Middle frontal gyrus (tissue), 1 donor: ENCODE measurements around the gene ADISSP.
"Not testable (repeated sequence)": the region's sequence is repeated elsewhere in the genome, so short reads cannot be mapped to it uniquely, and the experiment has no call there.

ENCODE experiments used
- DNase-seq: peaks from one replicate; pipeline ENCODE4 v3.0.0-alpha.2; 2015; ENCODE audit warnings: low spot score; ENCODE audit errors: extremely low spot score

The ADISSP gene

GRCh38 chr20:3797592-3798372 is 30.2 kb upstream of the ADISSP start:
- DNase-seq = no peak

- DNase-seq = no peak
These were observed 29.6 kb upstream of the ADISSP start for GRCh38 chr20:3797226-3797545.

- DNase-seq = no peak
These were observed 29.1 kb upstream of the ADISSP start for GRCh38 chr20:3796477-3797225.

- DNase-seq = peak; percentile 88
These were observed 28.2 kb upstream of the ADISSP start, which contains the start of gene CDC25B for GRCh38 chr20:3795511-3796468. TSS of gene CDC25B (plus strand) at chr20:3796310. CDS start at chr20:3796532, 222 bp downstream.

GRCh38 chr20:3794701-3795420 is 27.3 kb upstream of the ADISSP start:
- no peak for DNase-seq

- not testable (repeated sequence) for DNase-seq
These were observed 26.6 kb upstream of the ADISSP start for GRCh38 chr20:3794168-3794567.

- DNase-seq = not testable (repeated sequence)
These were observed 21.6 kb upstream of the ADISSP start for GRCh38 chr20:3789201-3789600.

GRCh38 chr20:3788685-3789155 is 21.2 kb upstream of the ADISSP start:
- no peak for DNase-seq

- no peak for DNase-seq
These were observed 19.9 kb upstream of the ADISSP start for GRCh38 chr20:3787324-3788014.

GRCh38 chr20:3786665-3787323 is 19.2 kb upstream of the ADISSP start, which contains the start of gene CENPB:
TSS of gene CENPB (minus strand) at chr20:3786740. CDS start at chr20:3786483, 257 bp downstream.
- DNase-seq = peak; percentile 80

- no peak for DNase-seq
These were observed 18.6 kb upstream of the ADISSP start for GRCh38 chr20:3786126-3786484.

GRCh38 chr20:3785240-3786125 is 17.9 kb upstream of the ADISSP start:
- DNase-seq = no peak

GRCh38 chr20:3784863-3785239 is 17.3 kb upstream of the ADISSP start:
- DNase-seq = no peak

- no peak for DNase-seq
These were observed 16.8 kb upstream of the ADISSP start for GRCh38 chr20:3784216-3784853.

- no peak for DNase-seq
These were observed 16.1 kb upstream of the ADISSP start for GRCh38 chr20:3783511-3784195.

GRCh38 chr20:3783068-3783489 is 15.5 kb upstream of the ADISSP start:
- no peak for DNase-seq

GRCh38 chr20:3782597-3782996 is 15.0 kb upstream of the ADISSP start:
- DNase-seq = no peak
